Measurements from ENCODE around the gene SPATA16.

DNA sequence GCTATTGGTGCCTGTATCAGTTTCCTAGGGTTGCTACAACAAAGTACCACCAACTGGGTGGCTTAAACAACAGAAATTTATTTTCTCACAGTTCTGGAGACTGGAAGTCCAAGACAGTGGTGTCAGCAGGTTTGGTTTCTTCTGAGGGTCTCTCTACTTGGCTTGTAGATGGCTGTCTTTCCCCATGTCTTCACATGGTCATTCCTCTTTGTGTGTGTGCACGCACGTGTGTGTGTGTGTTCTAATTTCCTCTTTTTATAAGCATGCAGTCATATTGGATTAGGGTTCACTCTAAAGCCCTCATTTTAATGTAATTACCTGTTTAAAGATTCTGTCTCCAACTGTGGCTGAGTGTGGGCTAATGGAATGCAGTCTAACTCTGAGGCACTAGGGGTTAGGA, 182.5 kb downstream of the SPATA16 start:
- TF ChIP-seq, protein P1, sequence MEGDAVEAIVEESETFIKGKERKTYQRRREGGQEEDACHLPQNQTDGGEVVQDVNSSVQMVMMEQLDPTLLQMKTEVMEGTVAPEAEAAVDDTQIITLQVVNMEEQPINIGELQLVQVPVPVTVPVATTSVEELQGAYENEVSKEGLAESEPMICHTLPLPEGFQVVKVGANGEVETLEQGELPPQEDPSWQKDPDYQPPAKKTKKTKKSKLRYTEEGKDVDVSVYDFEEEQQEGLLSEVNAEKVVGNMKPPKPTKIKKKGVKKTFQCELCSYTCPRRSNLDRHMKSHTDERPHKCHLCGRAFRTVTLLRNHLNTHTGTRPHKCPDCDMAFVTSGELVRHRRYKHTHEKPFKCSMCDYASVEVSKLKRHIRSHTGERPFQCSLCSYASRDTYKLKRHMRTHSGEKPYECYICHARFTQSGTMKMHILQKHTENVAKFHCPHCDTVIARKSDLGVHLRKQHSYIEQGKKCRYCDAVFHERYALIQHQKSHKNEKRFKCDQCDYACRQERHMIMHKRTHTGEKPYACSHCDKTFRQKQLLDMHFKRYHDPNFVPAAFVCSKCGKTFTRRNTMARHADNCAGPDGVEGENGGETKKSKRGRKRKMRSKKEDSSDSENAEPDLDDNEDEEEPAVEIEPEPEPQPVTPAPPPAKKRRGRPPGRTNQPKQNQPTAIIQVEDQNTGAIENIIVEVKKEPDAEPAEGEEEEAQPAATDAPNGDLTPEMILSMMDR (IDR thresholded peaks at IDR 0.05; ENCODE audit: extremely low read depth in 1 of 2, insufficient read depth in 1 of 2, low read depth in 1 of 2, low read length in 2 of 2) = no peak
- TF ChIP-seq EZH2 (IDR thresholded peaks at IDR 0.05; ENCODE audit: borderline replicate concordance, low read depth, low read length, severe bottlenecking) (no peak), POLR2A (IDR thresholded peaks at IDR 0.05; ENCODE audit: low read depth, low read length) (no peak), FOS (IDR thresholded peaks at IDR 0.05; ENCODE audit: borderline replicate concordance, insufficient read depth, low read length) (no peak), POLR2AphosphoS5 (IDR thresholded peaks at IDR 0.05; ENCODE audit: insufficient read depth, low read depth, low read length) (no peak), MYC (IDR thresholded peaks at IDR 0.05; ENCODE audit: low read depth, low read length) (no peak)
- TF ChIP-seq, protein P2, sequence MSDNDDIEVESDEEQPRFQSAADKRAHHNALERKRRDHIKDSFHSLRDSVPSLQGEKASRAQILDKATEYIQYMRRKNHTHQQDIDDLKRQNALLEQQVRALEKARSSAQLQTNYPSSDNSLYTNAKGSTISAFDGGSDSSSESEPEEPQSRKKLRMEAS (IDR thresholded peaks at IDR 0.05; ENCODE audit: insufficient read depth, insufficient read length) = no peak
